Measurements from ENCODE around the gene DCP1A.
"Not testable (repeated sequence)": the region's sequence is repeated elsewhere in the genome, so short reads cannot be mapped to it uniquely, and the experiment has no call there.

DCP1A gene

DNA sequence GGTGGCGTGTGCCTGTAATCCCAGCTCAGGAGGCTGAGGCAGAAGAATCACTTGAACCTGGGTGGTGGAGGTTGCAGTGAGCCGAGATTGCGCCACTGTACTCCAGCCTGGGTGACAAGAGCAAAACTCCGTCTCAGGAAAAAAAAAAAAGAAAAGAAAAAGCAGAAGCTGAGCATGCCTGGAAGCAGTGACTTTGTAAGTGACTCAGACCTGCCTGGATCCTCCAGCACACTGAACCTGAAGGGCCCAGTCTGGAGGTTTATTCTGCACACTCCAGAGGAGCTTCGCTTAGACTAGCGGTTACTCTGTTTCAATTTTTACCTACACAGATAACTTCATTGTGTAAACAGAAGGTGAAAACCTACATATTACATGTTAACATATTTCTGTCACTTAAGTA lies 19.4 kb downstream of the DCP1A start:
- peak; percentile 89 for DNase-seq

DNA sequence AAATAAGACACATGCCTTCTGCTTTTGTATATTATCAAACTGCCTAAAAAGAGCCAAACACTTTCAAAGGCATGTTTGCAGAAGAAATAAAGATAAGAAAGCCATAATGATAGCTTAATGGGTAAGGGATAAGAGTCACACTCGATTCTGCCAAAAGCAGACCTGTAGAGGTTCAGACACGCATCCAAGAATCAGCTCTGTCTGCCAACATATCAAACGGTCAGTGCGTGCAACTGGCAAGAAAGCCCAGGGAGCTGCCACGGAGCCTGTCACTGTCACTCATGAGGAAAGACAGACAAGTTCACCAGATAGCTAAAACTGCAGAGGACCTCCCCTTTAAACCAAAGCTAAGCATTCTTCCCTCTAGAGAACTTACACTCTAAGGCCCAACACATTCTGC lies 23.2 kb downstream of the DCP1A start:
- no peak for DNase-seq

- peak; percentile 19 for DNase-seq
Measured at GRCh38 chr3:53320697-53321096, 26.6 kb downstream of the DCP1A start.

GRCh38 chr3:53318522-53318921 lies 28.8 kb downstream of the DCP1A start:
- DNase-seq, result no peak

DNA sequence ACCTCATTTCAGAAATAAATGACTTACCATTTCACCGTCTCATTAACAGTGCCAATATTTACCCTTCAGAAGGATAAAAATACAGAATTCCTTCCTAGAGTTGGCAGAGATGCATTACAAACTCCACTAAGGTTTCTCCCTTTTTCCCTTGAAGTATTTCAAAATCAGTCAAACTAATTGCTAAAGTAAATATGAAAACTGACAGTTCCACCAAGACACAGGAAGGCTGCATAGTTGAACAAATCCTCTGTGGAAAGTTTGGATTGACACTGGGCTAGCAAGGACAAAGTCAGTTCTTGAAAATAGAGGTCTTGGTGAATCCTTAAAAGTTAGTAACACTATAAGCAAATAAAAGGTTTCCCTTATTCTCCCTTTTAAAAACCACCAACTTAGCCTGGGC lies 34.5 kb downstream of the DCP1A start:
- no peak for DNase-seq

GRCh38 chr3:53311882-53312281 lies 35.5 kb downstream of the DCP1A start:
- DNase-seq, result no peak

GRCh38 chr3:53303957-53304356 lies 43.4 kb downstream of the DCP1A start:
- DNase-seq, result no peak

DNA sequence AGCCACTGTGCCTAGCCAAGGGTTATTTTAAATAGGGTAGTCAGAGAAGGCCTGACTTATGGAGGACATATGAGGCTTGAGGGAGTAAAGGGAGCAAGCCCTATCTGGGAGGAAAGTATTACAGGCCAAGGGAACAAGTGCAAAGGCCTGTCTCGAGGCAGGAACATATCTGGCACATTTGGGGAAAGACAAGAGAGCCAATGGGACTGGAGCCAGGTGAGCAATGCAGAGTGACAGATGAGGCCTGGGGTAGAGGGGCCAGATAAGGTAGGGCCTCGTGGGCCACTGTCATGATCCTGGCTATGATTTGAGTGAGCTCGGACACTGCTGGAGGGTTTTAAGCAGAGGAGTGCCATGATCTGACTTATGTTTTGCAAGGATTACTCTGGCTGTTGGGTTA lies 43.8 kb downstream of the DCP1A start:
- DNase-seq, result no peak

- DNase-seq, result peak; percentile 24
Measured at GRCh38 chr3:53300826-53301225, 46.5 kb downstream of the DCP1A start.

GRCh38 chr3:53299611-53300023 lies 47.7 kb downstream of the DCP1A start:
- peak; percentile 52 for DNase-seq

- no peak for DNase-seq
Measured at GRCh38 chr3:53295410-53295809, 51.9 kb downstream of the DCP1A start.

DNA sequence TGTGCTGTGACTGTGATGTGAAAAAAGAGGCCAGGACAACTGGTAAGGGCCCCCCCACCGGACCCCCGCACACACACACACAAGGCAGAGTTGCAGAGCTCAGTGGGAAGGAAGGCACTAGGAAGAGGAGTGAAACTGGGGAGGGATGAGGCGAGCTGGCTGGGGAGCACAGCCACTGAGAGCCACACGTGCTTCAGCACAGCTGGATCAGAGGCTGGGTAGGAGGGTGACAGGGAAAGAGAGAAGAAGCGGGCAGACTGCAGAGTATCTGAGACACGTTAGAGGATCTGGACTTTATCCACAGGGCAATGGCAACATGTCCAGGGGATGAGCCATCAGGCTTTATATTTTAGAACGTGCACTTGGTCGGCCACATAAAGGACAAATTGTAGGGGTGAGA lies 53.5 kb downstream of the DCP1A start:
- DNase-seq, result no peak

- no peak for DNase-seq
Measured at GRCh38 chr3:53288214-53288613, 59.1 kb downstream of the DCP1A start.

- peak; percentile 52 for DNase-seq
Measured at GRCh38 chr3:53287131-53287629, 60.2 kb downstream of the DCP1A start.

- DNase-seq, result no peak
Measured at GRCh38 chr3:53286727-53287126, 60.6 kb downstream of the DCP1A start.

DNA sequence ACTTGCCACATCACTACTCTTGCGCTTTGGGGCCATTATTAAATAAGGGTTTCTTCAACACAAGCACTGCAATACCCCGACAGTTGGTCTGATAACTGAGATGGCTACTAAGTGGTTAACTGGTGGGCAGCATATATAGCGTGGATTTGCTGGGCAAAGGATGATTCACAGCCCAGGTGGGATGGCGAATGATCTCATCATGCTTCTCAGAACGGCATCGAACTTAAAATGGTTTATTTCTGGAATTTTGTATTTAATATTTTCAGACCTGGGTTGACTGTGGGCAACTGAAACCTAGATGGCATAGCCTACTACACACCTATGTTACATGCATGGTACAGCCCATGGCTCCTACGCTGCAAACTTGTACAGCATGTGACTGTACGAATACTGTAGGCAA lies 64.8 kb downstream of the DCP1A start:
- DNase-seq, result no peak

GRCh38 chr3:53278667-53279066 lies 68.7 kb downstream of the DCP1A start:
- DNase-seq, result no peak

- DNase-seq, result no peak
Measured at GRCh38 chr3:53274938-53275605, 72.3 kb downstream of the DCP1A start.

GRCh38 chr3:53273146-53273670 lies 74.1 kb downstream of the DCP1A start:
- DNase-seq, result no peak

- peak; percentile 96 for DNase-seq
Measured at GRCh38 chr3:53269888-53270880, 77.2 kb downstream of the DCP1A start.

DNA sequence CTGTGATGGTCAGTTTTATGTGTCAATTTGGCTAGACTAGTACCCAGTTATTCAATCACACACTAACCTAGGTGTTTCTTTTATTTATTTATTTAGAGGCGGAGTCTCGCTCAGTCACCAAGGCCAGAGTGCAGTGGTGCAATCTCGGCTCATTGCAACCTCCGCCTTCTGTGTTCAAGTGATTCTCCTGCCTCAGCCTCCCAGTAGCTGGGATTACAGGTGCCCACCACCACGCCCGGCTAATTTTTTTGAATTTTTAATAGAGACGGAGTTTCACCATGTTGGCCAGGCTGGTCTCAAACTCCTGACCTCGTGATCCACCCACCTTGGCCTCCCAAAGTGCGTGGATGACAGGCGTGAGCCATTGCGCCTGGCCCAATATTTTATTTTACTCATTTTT lies 78.2 kb downstream of the DCP1A start:
- not testable (repeated sequence) for DNase-seq

GRCh38 chr3:53267766-53268165 lies 79.6 kb downstream of the DCP1A start:
- DNase-seq, result no peak

DNA sequence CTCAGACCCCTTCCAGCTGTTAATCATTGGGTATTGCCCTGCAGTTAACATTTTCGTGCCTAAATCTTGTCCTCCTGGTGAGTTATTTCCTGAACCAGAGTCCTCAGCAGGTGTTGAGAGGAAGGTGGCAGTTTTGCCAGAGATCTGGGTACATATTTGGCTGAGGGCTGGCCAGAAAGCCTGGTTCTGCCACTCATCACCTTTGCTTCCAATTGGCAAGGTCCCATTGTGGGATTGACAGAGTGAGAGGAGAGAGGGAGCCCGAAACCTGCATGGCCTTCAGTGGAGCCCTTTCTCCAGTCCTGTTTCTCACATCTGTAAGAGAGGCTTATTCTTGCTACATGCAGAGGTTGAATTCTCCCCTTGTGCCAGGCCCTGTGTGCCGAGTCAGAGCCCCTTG lies 82.6 kb downstream of the DCP1A start:
- no peak for DNase-seq

DNA sequence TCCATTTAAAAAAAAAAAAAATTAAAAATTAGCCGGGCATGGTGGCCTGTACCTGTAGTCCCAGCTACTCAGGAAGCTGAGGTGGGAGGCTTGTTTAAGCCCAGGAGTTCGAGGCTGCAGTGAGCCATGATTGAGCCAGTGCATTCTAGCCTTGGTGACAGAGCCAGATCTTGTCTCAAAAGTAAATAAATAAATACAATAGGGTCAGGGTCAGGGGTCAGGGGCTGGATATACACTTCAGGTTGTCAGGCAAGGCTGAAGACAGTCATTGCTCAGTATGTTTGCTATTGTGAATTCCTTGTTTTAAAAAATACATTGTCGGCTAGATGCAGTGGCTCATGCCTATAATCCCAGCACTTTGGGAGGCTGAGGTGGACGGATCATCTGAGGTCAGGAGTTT lies 83.4 kb downstream of the DCP1A start:
- no peak for DNase-seq
